Skin epidermis (tissue), 12 donors: ENCODE data around the gene CDYL2.
"Not testable (repeated sequence)": the region's sequence is repeated elsewhere in the genome, so short reads cannot be mapped to it uniquely, and the experiment has no call there.

ENCODE experiments used
- H3K27ac ChIP-seq, 21 experiments: fragments of 200-600 bp; sonication (generic) in 11 of 21; one replicate each; pipeline ENCODE4 v1.5.0; 2020; ENCODE audit warnings: mild to moderate bottlenecking in 3 of 21, inconsistent platforms in 2 of 21, moderate library complexity in 2 of 21
- H3K4me3 ChIP-seq, 7 experiments: fragments of 200-600 bp; sonication (generic) in 2 of 7; one replicate each; pipeline ENCODE4 v1.5.0; 2020; ENCODE audit warnings: inconsistent platforms in 2 of 7, mild to moderate bottlenecking in 2 of 7, moderate library complexity in 1 of 7

CDYL2 gene

GRCh38 chr16:80759419-80760162, 44.8 kb downstream of the CDYL2 start:
- Histone ChIP-seq H3K27ac (no peak overlapping the region), H3K4me3 (no peak overlapping the region)

DNA sequence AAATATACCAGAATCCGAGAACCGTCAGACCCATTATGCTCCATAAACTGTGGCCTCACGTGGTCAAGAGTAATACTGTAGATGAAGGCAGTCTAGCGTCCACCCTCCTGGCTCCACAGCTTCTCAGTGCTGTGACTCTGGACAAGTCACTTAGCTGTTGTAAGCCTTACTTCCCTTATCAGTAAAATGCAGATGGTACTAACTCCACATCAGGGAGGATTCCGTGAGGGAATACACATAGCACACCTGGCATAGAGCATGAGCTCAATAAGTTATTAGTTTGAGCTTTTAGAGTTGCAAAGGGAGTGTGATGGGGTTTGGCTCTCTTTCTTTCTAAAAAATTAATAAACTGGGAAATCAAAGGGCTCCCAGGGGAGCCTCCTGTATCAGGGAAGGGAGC, 49.9 kb downstream of the CDYL2 start:
- H3K4me3 ChIP-seq, result no peak overlapping the region
- H3K27ac ChIP-seq, result no peak overlapping the region

DNA sequence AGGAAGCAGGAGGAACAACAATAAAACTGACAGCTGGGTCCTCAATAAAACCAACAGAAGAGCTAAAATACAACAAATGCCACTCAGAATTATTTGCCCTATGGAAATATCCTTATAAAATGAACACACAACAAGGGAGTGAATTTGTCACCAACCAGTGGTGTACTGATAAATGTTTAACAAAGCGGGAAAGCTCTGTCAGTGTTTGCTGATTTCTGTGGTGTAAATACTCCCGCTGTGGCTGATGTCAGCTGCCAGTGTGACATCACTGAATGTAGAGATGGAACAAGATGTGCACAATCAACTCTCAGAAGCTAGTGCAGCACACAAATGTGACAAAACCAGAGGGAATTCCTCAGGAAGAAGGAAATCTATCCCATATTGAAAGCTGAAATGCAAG, 51.9 kb downstream of the CDYL2 start:
- Histone ChIP-seq H3K27ac (no peak overlapping the region), H3K4me3 (no peak overlapping the region)

GRCh38 chr16:80751167-80751566, 53.2 kb downstream of the CDYL2 start:
- peak overlapping the region in 1 of 21 experiments; percentile 9 for H3K27ac ChIP-seq

DNA sequence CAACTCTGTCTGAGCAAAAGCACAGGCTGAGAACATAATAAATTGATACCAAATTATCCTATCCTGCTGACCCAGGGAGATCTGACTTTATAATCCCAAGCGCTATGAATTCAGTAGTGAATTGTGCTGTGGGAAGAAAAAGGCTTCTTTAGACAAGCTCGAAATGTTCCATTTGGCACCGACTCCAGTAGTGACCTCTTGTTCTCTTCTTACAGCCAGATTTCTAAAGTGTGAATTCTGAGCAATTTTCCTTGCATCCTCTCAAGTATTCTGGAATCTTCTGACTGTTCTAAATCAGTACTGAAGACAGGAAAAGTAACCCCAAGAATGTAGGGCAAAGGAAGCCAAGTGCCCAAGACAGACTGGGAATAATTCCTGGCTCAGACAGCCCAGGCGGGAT, 58.2 kb downstream of the CDYL2 start:
- Histone ChIP-seq H3K4me3 (no peak overlapping the region), H3K27ac (no peak overlapping the region)

More at GRCh38 chr16:80751167-80751566, 53.2 kb downstream of the CDYL2 start:
- H3K4me3 ChIP-seq, result no peak overlapping the region

DNA sequence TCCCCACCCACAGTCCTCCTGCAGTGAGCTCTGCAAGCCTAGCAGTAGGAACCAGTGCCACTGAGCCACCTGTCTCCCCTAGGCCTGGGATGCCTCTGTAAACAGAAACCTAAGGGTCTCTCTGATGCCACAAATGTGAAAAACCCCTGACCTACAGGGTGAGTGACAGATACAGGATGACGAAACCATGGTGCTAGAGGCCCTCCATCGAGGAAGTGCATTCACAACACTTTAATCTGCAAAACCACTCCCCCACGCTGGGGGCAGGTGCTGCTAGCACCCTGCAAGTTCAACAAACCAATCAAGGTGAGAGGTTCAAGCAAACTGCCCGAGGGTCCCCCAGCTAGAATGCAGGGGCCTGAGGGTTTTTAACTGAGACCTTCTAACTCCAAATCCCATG, 59.5 kb downstream of the CDYL2 start:
- H3K27ac ChIP-seq, result no peak overlapping the region
- no peak overlapping the region for H3K4me3 ChIP-seq

GRCh38 chr16:80743772-80744171, 60.6 kb downstream of the CDYL2 start:
- no peak overlapping the region for H3K4me3 ChIP-seq

DNA sequence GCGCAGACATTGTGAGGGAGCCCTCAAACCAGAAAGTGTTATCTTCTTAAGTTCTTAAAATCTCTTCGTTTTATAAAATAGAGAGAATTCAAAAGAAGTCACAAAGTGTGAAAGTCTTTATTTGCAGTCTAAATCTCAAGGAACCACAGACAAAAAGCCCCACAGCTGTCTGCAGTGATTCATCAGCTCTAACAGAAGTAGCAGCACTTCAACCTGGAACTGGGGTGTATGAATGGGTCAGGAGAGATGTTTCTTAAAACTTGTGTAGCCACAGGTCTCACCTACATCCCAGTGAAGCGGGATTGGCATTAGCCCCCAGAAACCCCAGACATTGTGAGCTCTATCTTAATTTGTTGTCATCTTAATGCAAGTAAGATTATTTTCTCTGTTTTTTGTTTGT, 61.1 kb downstream of the CDYL2 start:
- no peak overlapping the region for H3K27ac ChIP-seq
- no peak overlapping the region for H3K4me3 ChIP-seq

More at GRCh38 chr16:80743772-80744171, 60.6 kb downstream of the CDYL2 start:
- H3K27ac ChIP-seq, result no peak overlapping the region

GRCh38 chr16:80742331-80742730, 62.1 kb downstream of the CDYL2 start:
- Histone ChIP-seq H3K4me3 (no peak overlapping the region), H3K27ac (no peak overlapping the region)

GRCh38 chr16:80741724-80742123, 62.7 kb downstream of the CDYL2 start:
- no peak overlapping the region for H3K4me3 ChIP-seq
- no peak overlapping the region for H3K27ac ChIP-seq

DNA sequence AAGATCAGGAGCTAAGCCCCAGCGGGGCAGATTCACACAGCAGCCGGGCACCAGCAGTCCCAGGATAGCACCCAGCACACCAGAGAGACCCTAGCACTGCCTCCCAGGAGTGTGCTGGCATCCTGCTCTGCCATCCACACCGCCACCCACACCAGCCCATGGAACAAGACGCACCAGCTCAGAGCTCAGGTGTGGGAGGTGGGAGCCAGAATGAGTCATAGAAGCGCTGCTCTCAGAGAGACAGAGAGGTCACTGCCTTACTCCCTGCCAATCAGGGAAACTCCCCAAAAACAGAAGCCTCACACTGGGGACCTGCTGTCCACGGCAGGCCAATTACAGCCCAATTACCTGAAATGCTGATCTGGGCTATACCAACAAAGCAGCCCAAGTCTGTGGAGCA, 64.9 kb downstream of the CDYL2 start:
- Histone ChIP-seq H3K27ac (no peak overlapping the region), H3K4me3 (no peak overlapping the region)

- Histone ChIP-seq H3K27ac (no peak overlapping the region), H3K4me3 (no peak overlapping the region)
Measured at GRCh38 chr16:80738521-80738920, 65.9 kb downstream of the CDYL2 start.

- no peak overlapping the region for H3K4me3 ChIP-seq
- no peak overlapping the region for H3K27ac ChIP-seq
Measured at GRCh38 chr16:80735846-80736245, 68.6 kb downstream of the CDYL2 start.

DNA sequence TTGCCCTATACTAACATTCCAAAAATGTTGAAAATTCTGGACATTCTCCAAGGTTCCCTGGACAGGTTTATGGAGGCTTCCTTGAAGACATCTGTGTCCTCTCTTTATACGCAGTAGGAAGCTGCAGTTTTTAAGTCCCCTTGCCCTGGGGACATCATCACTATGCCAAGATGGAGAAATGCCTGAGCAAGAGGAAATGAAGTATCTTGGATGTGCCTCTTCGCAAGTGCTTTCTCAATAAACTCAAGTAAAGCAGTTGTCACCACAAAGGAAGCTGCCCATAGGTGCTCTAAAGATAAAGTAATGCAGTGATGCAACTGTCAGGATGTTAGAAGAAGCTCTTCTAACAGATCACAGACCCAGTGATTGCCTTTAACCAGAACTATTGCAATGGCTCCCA, 71.0 kb downstream of the CDYL2 start:
- H3K27ac ChIP-seq, result no peak overlapping the region

DNA sequence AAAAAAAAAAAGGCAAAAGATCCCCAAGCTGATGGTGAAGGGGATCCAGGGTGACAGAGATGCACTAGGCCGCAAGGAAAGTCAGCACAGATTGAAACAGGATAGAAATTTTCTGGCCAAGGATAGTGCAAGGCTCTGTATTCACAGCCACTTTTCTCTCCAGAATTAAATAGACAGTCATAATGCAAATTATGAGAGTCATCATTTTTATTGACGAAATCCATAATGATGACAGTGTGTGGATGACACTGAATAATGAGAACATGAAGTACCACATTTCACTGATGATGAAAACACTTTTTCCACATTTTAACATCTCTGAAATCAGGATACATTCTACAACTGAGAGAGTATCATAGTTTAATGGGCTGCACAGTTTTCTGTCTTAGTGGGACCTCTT, 72.5 kb downstream of the CDYL2 start:
- Histone ChIP-seq H3K27ac (no peak overlapping the region), H3K4me3 (no peak overlapping the region)

More for the DNA sequence above, 71.0 kb downstream of the CDYL2 start:
- H3K4me3 ChIP-seq, result no peak overlapping the region

GRCh38 chr16:80727066-80727763, 77.2 kb downstream of the CDYL2 start:
- H3K27ac ChIP-seq, H3K4me3 ChIP-seq: not testable (repeated sequence)

GRCh38 chr16:80725566-80726162, 78.7 kb downstream of the CDYL2 start:
- H3K27ac ChIP-seq, result no peak overlapping the region
- no peak overlapping the region for H3K4me3 ChIP-seq

DNA sequence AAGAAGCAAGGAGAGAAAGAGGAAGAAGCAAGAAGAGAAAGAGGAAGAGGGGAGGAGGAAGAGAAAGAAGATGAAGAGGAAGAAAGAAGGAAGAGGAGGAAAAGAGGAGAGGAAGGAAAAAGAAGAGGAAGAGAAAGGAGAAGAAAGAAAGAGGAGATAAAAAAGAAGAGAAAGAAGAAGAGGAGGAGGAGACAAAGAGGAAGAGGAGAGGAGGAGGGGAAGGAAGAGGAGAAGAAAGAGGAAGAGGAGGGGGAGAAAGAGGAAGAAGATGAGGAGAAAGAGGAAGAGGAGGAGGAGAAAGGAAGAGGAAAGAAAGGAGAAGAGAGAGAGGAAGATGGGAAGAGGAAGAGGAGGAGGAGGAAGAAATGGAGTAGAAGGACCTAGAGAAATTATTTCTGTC, 80.4 kb downstream of the CDYL2 start:
- Histone ChIP-seq H3K4me3 (no peak overlapping the region), H3K27ac (no peak overlapping the region)

GRCh38 chr16:80723091-80723490, 81.3 kb downstream of the CDYL2 start:
- Histone ChIP-seq H3K4me3 (no peak overlapping the region), H3K27ac (no peak overlapping the region)

GRCh38 chr16:80720804-80721371, 83.5 kb downstream of the CDYL2 start:
- H3K4me3 ChIP-seq, result no peak overlapping the region
- H3K27ac ChIP-seq, result no peak overlapping the region

- Histone ChIP-seq H3K27ac (no peak overlapping the region), H3K4me3 (no peak overlapping the region)
Measured at GRCh38 chr16:80719573-80719972, 84.8 kb downstream of the CDYL2 start.
